Small intestine (tissue), 7 donors: Measurements from ENCODE around the gene PLEKHA4. TPM values are rescaled to one million over a fixed set of nuclear protein-coding genes. Genes with fewer than 3 reads are reported as not detected.
"Not testable (repeated sequence)": the region's sequence is repeated elsewhere in the genome, so short reads cannot be mapped to it uniquely, and the experiment has no call there.

Source experiments
- DNase-seq, 2 donors: peaks; one replicate each; pipeline versions ENCODE4 v3.0.0 to v3.0.0-alpha.2; 2013
- FAIRE-seq: peaks from 2 replicates; lab custom pipeline; 2012; peaks lifted over from hg19 to GRCh38; lab: Jason Lieb, UNC
- H3K27ac ChIP-seq, 3 donors: one replicate each; pipeline ENCODE4 v1.5.1; 2013; ENCODE audit warnings: low read length in 2 of 3, mild to moderate bottlenecking in 2 of 3, control low read depth in 1 of 3, inconsistent platforms in 1 of 3, low read depth in 1 of 3, moderate library complexity in 1 of 3
- H3K27me3 ChIP-seq, 3 donors: one replicate each; pipeline ENCODE4 v1.6.1; 2013; ENCODE audit warnings: low read length in 3 of 3, inconsistent platforms in 1 of 3; ENCODE audit not compliant: control insufficient read depth in 3 of 3, insufficient read depth in 3 of 3
- H3K36me3 ChIP-seq, 3 donors: one replicate each; pipeline ENCODE4 v1.6.1; 2013; ENCODE audit warnings: low read length in 3 of 3, inconsistent platforms in 1 of 3, low read depth in 1 of 3, mild to moderate bottlenecking in 1 of 3, moderate library complexity in 1 of 3; ENCODE audit not compliant: control insufficient read depth in 3 of 3, insufficient read depth in 2 of 3
- H3K4me1 ChIP-seq, 3 donors: one replicate each; pipeline ENCODE4 v1.6.1; 2013; ENCODE audit warnings: low read length in 2 of 3, inconsistent platforms in 1 of 3, low read depth in 1 of 3, mild to moderate bottlenecking in 1 of 3, moderate library complexity in 1 of 3; ENCODE audit not compliant: control insufficient read depth in 3 of 3, insufficient read depth in 2 of 3
- H3K4me3 ChIP-seq, 3 donors: one replicate each; pipeline ENCODE4 v1.5.1; 2013; ENCODE audit warnings: low read length in 3 of 3, control low read depth in 1 of 3, inconsistent platforms in 1 of 3, low read depth in 1 of 3, mild to moderate bottlenecking in 1 of 3, moderate library complexity in 1 of 3
- H3K9me3 ChIP-seq, 2 donors: one replicate each; pipeline ENCODE4 v1.6.1; 2013; ENCODE audit warnings: low read depth in 1 of 2, low read length in 1 of 2; ENCODE audit not compliant: control insufficient read depth in 2 of 2, insufficient read depth in 1 of 2
- WGBS, 3 donors: extraction: QIAGEN DNeasy Blood & Tissue Kit; methylation state at CpG; one replicate each; pipeline ENCODE4 v1.1.7; 2013; 5-methylcytosine and 5-hydroxymethylcytosine counted together
- polyA plus RNA-seq, 4 donors: library from polyadenylated mRNA; stranded (reverse) in 3 of 4; unstranded in 1 of 4; fragments of 200-250 nt in 3 of 4; fragments of 120-200 nt in 1 of 4; gene quantifications; one replicate each; pipeline versions ENCODE4 v1.2.1 to v1.2.3, GENCODE V29; 2013
- donor health status: healthy with polysubstance abuse.
- donor health status: control.
- donor health status: control.
- donor health status: Bipolar disorder and iron deficiency.
- donor health status: healthy.

PLEKHA4 gene
- polyA plus RNA-seq, 4 donors, result 4.0 to 20.3 (median 12.8) TPM

GRCh38 chr19:48897181-48897580, 28.8 kb upstream of the PLEKHA4 start:
- 76 to 89% (median 79%) methylated on average over 4 to 5 of the region's 5 CpGs for WGBS, 3 donors
- H3K4me3 ChIP-seq, result no peak overlapping the region
- H3K27me3 ChIP-seq, result peaks cover 0 to 13% (median 2%) of the 10 kb centered on the region in 3 donors
- no peak overlapping the region for H3K27ac ChIP-seq
- peaks cover 0 to 8% (median 0%) of the 10 kb centered on the region in 3 donors for H3K36me3 ChIP-seq
- DNase-seq (no peak), FAIRE-seq (no peak)
- no peaks in the 10 kb centered on the region for H3K9me3 ChIP-seq
- H3K4me1 ChIP-seq, result peaks cover 0 to 17% (median 5%) of the 10 kb centered on the region in 3 donors

- peaks cover 0 to 22% (median 2%) of the 10 kb centered on the region in 3 donors for H3K4me1 ChIP-seq
- H3K27me3 ChIP-seq, result peaks cover 0 to 13% (median 2%) of the 10 kb centered on the region in 3 donors
- WGBS, 3 donors, result 34 to 62% (median 42%) methylated on average over 23 to 25 of the region's 25 CpGs
- H3K36me3 ChIP-seq, result peaks cover 0 to under 1% (median 0%) of the 10 kb centered on the region in 3 donors
- DNase-seq (peak in 1 of 2 donors; percentile 54), FAIRE-seq (no peak)
- peak overlapping the region in 1 of 3 donors; percentile 35 for H3K4me3 ChIP-seq
- H3K9me3 ChIP-seq, result no peaks in the 10 kb centered on the region
- peak overlapping the region in 2 of 3 donors; percentile 12 to 50 for H3K27ac ChIP-seq
Observed at GRCh38 chr19:48896191-48896720, 27.8 kb upstream of the PLEKHA4 start.

- Histone ChIP-seq H3K4me3 (no peak overlapping the region), H3K9me3 (no peaks in the 10 kb centered on the region), H3K27ac (no peak overlapping the region), H3K4me1 (peaks cover 0 to 22% (median 2%) of the 10 kb centered on the region in 3 donors), H3K36me3 (no peaks in the 10 kb centered on the region), H3K27me3 (peaks cover 0 to 17% (median 2%) of the 10 kb centered on the region in 3 donors)
- WGBS, 3 donors, result 69 to 80% (median 79%) methylated on average over 20 to 21 of the region's 21 CpGs
- FAIRE-seq (no peak), DNase-seq (no peak)
Observed at GRCh38 chr19:48895226-48895625, 26.8 kb upstream of the PLEKHA4 start.

GRCh38 chr19:48890551-48890950, 22.1 kb upstream of the PLEKHA4 start:
- no peaks in the 10 kb centered on the region for H3K36me3 ChIP-seq
- H3K4me1 ChIP-seq, result peaks cover 0 to 12% (median 0%) of the 10 kb centered on the region in 3 donors
- H3K4me3 ChIP-seq, result no peak overlapping the region
- DNase-seq (peak in 1 of 2 donors; percentile 33), FAIRE-seq (no peak)
- no peaks in the 10 kb centered on the region for H3K9me3 ChIP-seq
- 36 to 76% (median 66%) methylated on average over 4 of the region's 4 CpGs for WGBS, 3 donors
- peaks cover 0 to 11% (median 2%) of the 10 kb centered on the region in 3 donors for H3K27me3 ChIP-seq
- H3K27ac ChIP-seq, result no peak overlapping the region

- H3K9me3 ChIP-seq, H3K27me3 ChIP-seq, FAIRE-seq, H3K36me3 ChIP-seq, H3K27ac ChIP-seq, H3K4me3 ChIP-seq, DNase-seq: not testable (repeated sequence)
- H3K4me1 ChIP-seq, result peaks cover 0 to 10% (median 0%) of the 10 kb centered on the region in 3 donors
- 50 to 80% (median 52%) methylated on average over 2 of the region's 3 CpGs for WGBS, 3 donors
Observed at GRCh38 chr19:48889496-48889895, 21.1 kb upstream of the PLEKHA4 start.

GRCh38 chr19:48887861-48888612, 19.6 kb upstream of the PLEKHA4 start:
- no peak overlapping the region for H3K27ac ChIP-seq
- no peaks in the 10 kb centered on the region for H3K9me3 ChIP-seq
- no peaks in the 10 kb centered on the region for H3K36me3 ChIP-seq
- peaks cover 0 to 4% (median 0%) of the 10 kb centered on the region in 3 donors for H3K27me3 ChIP-seq
- DNase-seq, result no peak
- H3K4me3 ChIP-seq, result no peak overlapping the region
- peaks cover 0 to 10% (median 0%) of the 10 kb centered on the region in 3 donors for H3K4me1 ChIP-seq
- no peak for FAIRE-seq
- WGBS, 3 donors, result 93 to 96% (median 94%) methylated on average over 21 of the region's 21 CpGs

GRCh38 chr19:48883726-48884125, 15.3 kb upstream of the PLEKHA4 start:
- peaks cover 0 to 6% (median 0%) of the 10 kb centered on the region in 3 donors for H3K36me3 ChIP-seq
- peaks cover 0 to 6% of the 10 kb centered on the region in 2 donors for H3K9me3 ChIP-seq
- H3K4me3 ChIP-seq, result no peak overlapping the region
- H3K27ac ChIP-seq, result no peak overlapping the region
- DNase-seq (no peak), FAIRE-seq (no peak)
- no peaks in the 10 kb centered on the region for H3K27me3 ChIP-seq
- WGBS, 3 donors, result 94 to 98% (median 96%) methylated on average over 7 of the region's 7 CpGs
- peaks cover 0 to 7% (median 0%) of the 10 kb centered on the region in 3 donors for H3K4me1 ChIP-seq

GRCh38 chr19:48881741-48882657, 13.6 kb upstream of the PLEKHA4 start:
- Histone ChIP-seq H3K36me3 (peaks cover 0 to 19% (median 0%) of the 10 kb centered on the region in 3 donors), H3K27me3 (no peaks in the 10 kb centered on the region), H3K4me1 (peaks cover 0 to 19% (median 0%) of the 10 kb centered on the region in 3 donors), H3K9me3 (peaks cover 0 to 6% of the 10 kb centered on the region in 2 donors), H3K27ac (no peak overlapping the region), H3K4me3 (no peak overlapping the region)
- DNase-seq (peak in 1 of 2 donors; percentile 37), FAIRE-seq (no peak)
- 87 to 90% (median 88%) methylated on average over 30 of the region's 30 CpGs for WGBS, 3 donors
